Lung (tissue), 12 donors: Measurements from ENCODE around the gene TSEN54. TPM values are rescaled to one million over a fixed set of nuclear protein-coding genes. Genes with fewer than 3 reads are reported as not detected.

Source experiments
- ATAC-seq: fragments of 200-7000 bp; cut with Tn5 transposase; one replicate; pipeline ENCODE4 v1.9.1; 2020; ENCODE audit warnings: moderate number of reproducible peaks; ENCODE audit not compliant: insufficient read depth, low FRiP score
- DNase-seq, 3 donors: peaks; one replicate each; pipeline ENCODE4 v3.0.0-alpha.2; 2013 to 2017
- H3K27ac ChIP-seq, 2 donors: one replicate each; pipeline ENCODE4 v1.5.1; 2013; ENCODE audit warnings: mild to moderate bottlenecking in 2 of 2, moderate library complexity in 2 of 2, control low read depth in 1 of 2, inconsistent platforms in 1 of 2, low read depth in 1 of 2, low read length in 1 of 2
- H3K27me3 ChIP-seq, 3 donors: one replicate each; pipeline ENCODE4 v1.5.1; 2013; ENCODE audit warnings: low read length in 2 of 3; ENCODE audit not compliant: control insufficient read depth in 3 of 3, insufficient read depth in 3 of 3
- H3K36me3 ChIP-seq, 4 donors: one replicate each; pipeline ENCODE4 v1.5.1; 2013; ENCODE audit warnings: low read length in 4 of 4, mild to moderate bottlenecking in 1 of 4, moderate library complexity in 1 of 4; ENCODE audit not compliant: control insufficient read depth in 4 of 4, insufficient read depth in 4 of 4
- H3K4me1 ChIP-seq, 5 donors: one replicate each; pipeline ENCODE4 v1.5.1; 2013; ENCODE audit warnings: low read length in 5 of 5, mild to moderate bottlenecking in 2 of 5, moderate library complexity in 1 of 5; ENCODE audit not compliant: control insufficient read depth in 5 of 5, insufficient read depth in 5 of 5
- H3K4me3 ChIP-seq: one replicate; pipeline ENCODE4 v1.5.1; 2013; ENCODE audit warnings: mild to moderate bottlenecking, control low read depth, moderate library complexity
- H3K9ac ChIP-seq, 2 donors: one replicate each; pipeline ENCODE4 v1.5.1; 2013; ENCODE audit warnings: low read length in 2 of 2, control low read depth in 1 of 2; ENCODE audit not compliant: insufficient read depth in 1 of 2
- H3K9me3 ChIP-seq, 4 donors: one replicate each; pipeline ENCODE4 v1.5.1; 2013; ENCODE audit warnings: low read length in 3 of 4, mild to moderate bottlenecking in 1 of 4, moderate library complexity in 1 of 4; ENCODE audit not compliant: control insufficient read depth in 4 of 4, insufficient read depth in 3 of 4
- CTCF ChIP-seq: IDR thresholded peaks from 2 replicates; pipeline ENCODE4 v1.5.1; 2012; ENCODE audit warnings: mild to moderate bottlenecking; ENCODE audit errors: control extremely low read depth, extremely low read depth
- WGBS, 2 donors: extraction: QIAGEN DNeasy Blood & Tissue Kit; methylation state at CpG; one replicate each; pipeline ENCODE4 v1.1.7; 2013; 5-methylcytosine and 5-hydroxymethylcytosine counted together
- polyA plus RNA-seq, 2 donors: library from polyadenylated mRNA; stranded (reverse); fragments of 200-250 nt; gene quantifications; one replicate each; pipeline ENCODE4 v1.2.1, GENCODE V29; 2013
- total RNA-seq, 2 donors: library from RNA; depleted of rRNA in 1 of 2; stranded (reverse); fragments of >200 nt in 1 of 2; gene quantifications; one replicate each; pipeline ENCODE4 v1.2.1, GENCODE V29; 2014 to 2021
- donor health status: control.
- donor health status: control.
- donor health status: Bipolar disorder and iron deficiency.
- donor health status: healthy.
- donor health status: DM: yes; HTN: yes; CAD: no.

The TSEN54 gene
- total and polyA plus RNA-seq, 4 donors: 18.4 to 36.5 (median 21.6) TPM

GRCh38 chr17:75548813-75549212 lies 32.5 kb downstream of the TSEN54 start:
- no peak for TF ChIP-seq CTCF
- no peak for ATAC-seq
- 70 to 92% methylated on average over 5 of the region's 5 CpGs for WGBS, 2 donors

GRCh38 chr17:75549246-75550138 lies 33.2 kb downstream of the TSEN54 start:
- TF ChIP-seq CTCF: no peak
- H3K36me3 ChIP-seq: no peaks in the 10 kb centered on the region
- ATAC-seq (peak; percentile 82), DNase-seq (peak; percentile 69 to 87 (median 86))
- H3K9me3 ChIP-seq: peaks cover 0 to 2% (median 0%) of the 10 kb centered on the region in 4 donors
- no peaks in the 10 kb centered on the region for H3K27me3 ChIP-seq
- H3K27ac ChIP-seq: peak overlapping the region in 1 of 2 donors; percentile 91
- no peak overlapping the region for H3K4me3 ChIP-seq
- H3K9ac ChIP-seq: peak overlapping the region in 1 of 2 donors; percentile 13
- H3K4me1 ChIP-seq: peaks cover 0 to 11% (median 5%) of the 10 kb centered on the region in 5 donors
- WGBS, 2 donors: 69 to 84% methylated on average over 22 of the region's 22 CpGs

More at GRCh38 chr17:75548813-75549212, 32.5 kb downstream of the TSEN54 start:
- H3K9ac ChIP-seq: no peak overlapping the region
- H3K27ac ChIP-seq: peak overlapping the region in 1 of 2 donors; percentile 91
- no peak for DNase-seq
- no peaks in the 10 kb centered on the region for H3K36me3 ChIP-seq
- no peaks in the 10 kb centered on the region for H3K27me3 ChIP-seq
- H3K4me3 ChIP-seq: no peak overlapping the region
- H3K4me1 ChIP-seq: peaks cover 0 to 11% (median 5%) of the 10 kb centered on the region in 5 donors
- H3K9me3 ChIP-seq: peaks cover 0 to 2% (median 0%) of the 10 kb centered on the region in 4 donors

GRCh38 chr17:75550139-75550465 lies 33.8 kb downstream of the TSEN54 start:
- ATAC-seq: peak; percentile 19
- Histone ChIP-seq H3K36me3 (no peaks in the 10 kb centered on the region), H3K27me3 (no peaks in the 10 kb centered on the region), H3K4me3 (no peak overlapping the region), H3K27ac (peak overlapping the region in 1 of 2 donors; percentile 91), H3K9ac (peak overlapping the region in 1 of 2 donors; percentile 13), H3K4me1 (peaks cover 0 to 11% (median 5%) of the 10 kb centered on the region in 5 donors), H3K9me3 (peaks cover 0 to 2% (median 0%) of the 10 kb centered on the region in 4 donors)
- 68 to 85% methylated on average over 4 of the region's 4 CpGs for WGBS, 2 donors
- DNase-seq: no peak
- no peak for TF ChIP-seq CTCF
